IMR-90 (cell line): ENCODE results near the gene NCK1. TPM values are rescaled to one million over a fixed set of nuclear protein-coding genes. Genes with fewer than 3 reads are reported as not detected.

ENCODE experiments used
- ATAC-seq: fragments of 200-7000 bp; cut with Tn5 transposase; 2 replicates; pipeline ENCODE4 v1.9.1; 2020; ENCODE audit warnings: low read depth, mild to moderate bottlenecking, moderate library complexity
- BruUV-seq: library from RNA; stranded (reverse); fragments of 400-500 nt; replicated peaks from 2 replicates; lab custom pipeline; 2021; lab: Mats Ljungman, UMichigan
- CTCF ChIA-PET: fragments of 300-600 bp; formaldehyde crosslinking; extraction: SDS; loops from one replicate; lab custom pipeline; 2021; ENCODE audit warnings: antibody characterized with exemption; lab: Yijun Ruan, JAX
- POLR2A ChIA-PET: fragments of 300-600 bp; sonication (Branson Sonifier 250); formaldehyde crosslinking; loops from one replicate; lab custom pipeline; 2022; ENCODE audit warnings: antibody characterized with exemption; ENCODE audit not compliant: unreplicated experiment; lab: Charles Lee
- DNase-seq: peaks from one replicate; pipeline ENCODE4 v3.0.0; 2013
- H2AFZ ChIP-seq: replicated peaks from 2 replicates; pipeline ENCODE3; 2013; ENCODE audit warnings: low read length, mild to moderate bottlenecking; ENCODE audit not compliant: poor library complexity
- H2AK5ac ChIP-seq: 2 replicates; pipeline ENCODE4 v1.6.1; 2013; ENCODE audit warnings: low read depth, low read length, inconsistent platforms
- H2AK9ac ChIP-seq: replicated peaks from 2 replicates; pipeline ENCODE3; 2013; ENCODE audit warnings: mild to moderate bottlenecking, low read depth, low read length, moderate library complexity; ENCODE audit not compliant: poor library complexity
- H2BK120ac ChIP-seq: 2 replicates; pipeline ENCODE4 v1.6.1; 2013; ENCODE audit warnings: low read depth, low read length, inconsistent platforms
- H2BK15ac ChIP-seq: 3 replicates; pipeline ENCODE4 v1.6.1; 2013; ENCODE audit warnings: low read depth, low read length, inconsistent platforms
- H2BK20ac ChIP-seq: 2 replicates; pipeline ENCODE4 v1.6.1; 2013; ENCODE audit warnings: low read depth, mild to moderate bottlenecking, inconsistent platforms, low read length, moderate library complexity
- H2BK5ac ChIP-seq: 2 replicates; pipeline ENCODE4 v1.6.1; 2013; ENCODE audit warnings: mild to moderate bottlenecking, low read depth, low read length, inconsistent platforms; ENCODE audit not compliant: poor library complexity, severe bottlenecking
- H3K14ac ChIP-seq: replicated peaks from 2 replicates; pipeline ENCODE4 v1.6.1; 2013; ENCODE audit warnings: low read depth, low read length, inconsistent platforms
- H3K18ac ChIP-seq: 2 replicates; pipeline ENCODE4 v1.6.1; 2013; ENCODE audit warnings: low read depth, low read length, control low read depth
- H3K23ac ChIP-seq: 2 replicates; pipeline ENCODE4 v1.6.1; 2013; ENCODE audit warnings: low read depth, low read length, inconsistent platforms
- H3K27ac ChIP-seq: 2 replicates; pipeline ENCODE4 v1.5.1; 2013; ENCODE audit warnings: mild to moderate bottlenecking, control low read depth, low read length; ENCODE audit not compliant: insufficient read depth
- H3K27me3 ChIP-seq: 2 replicates; pipeline ENCODE4 v1.6.1; 2013; ENCODE audit warnings: low read length; ENCODE audit not compliant: control insufficient read depth, insufficient read depth
- H3K36me3 ChIP-seq: 2 replicates; pipeline ENCODE4 v1.6.1; 2013; ENCODE audit warnings: low read length, mixed read lengths; ENCODE audit not compliant: control insufficient read depth, insufficient read depth
- H3K4ac ChIP-seq: 2 replicates; pipeline ENCODE4 v1.6.1; 2013; ENCODE audit warnings: low read depth, low read length, inconsistent platforms
- H3K4me1 ChIP-seq: 2 replicates; pipeline ENCODE4 v1.6.1; 2013; ENCODE audit warnings: low read length, mixed read lengths; ENCODE audit not compliant: control insufficient read depth, insufficient read depth
- H3K4me2 ChIP-seq: 2 replicates; pipeline ENCODE4 v1.6.1; 2013; ENCODE audit warnings: low read depth, mild to moderate bottlenecking, control low read depth, low read length, moderate library complexity
- H3K4me3 ChIP-seq: 2 replicates; pipeline ENCODE4 v1.5.1; 2013; ENCODE audit warnings: low read depth, mild to moderate bottlenecking, control low read depth, low read length, moderate library complexity; ENCODE audit not compliant: insufficient read depth
- H3K56ac ChIP-seq: 2 replicates; pipeline ENCODE4 v1.6.1; 2013; ENCODE audit warnings: low read length, inconsistent platforms; ENCODE audit not compliant: insufficient read depth; ENCODE audit errors: extremely low read depth
- H3K79me1 ChIP-seq, 2 experiments: 2 replicates each; pipeline ENCODE4 v1.6.1; 2013; ENCODE audit warnings: low read length in 2 of 2, inconsistent platforms in 1 of 2, low read depth in 1 of 2
- H3K9ac ChIP-seq: 2 replicates; pipeline ENCODE4 v1.6.1; 2013; ENCODE audit warnings: low read depth, low read length, control low read depth
- H3K9me1 ChIP-seq: 2 replicates; pipeline ENCODE4 v1.6.1; 2013; ENCODE audit warnings: low read length, inconsistent platforms; ENCODE audit not compliant: insufficient read depth
- H3K9me3 ChIP-seq: 2 replicates; pipeline ENCODE4 v1.6.1; 2013; ENCODE audit warnings: low read length; ENCODE audit not compliant: control insufficient read depth, insufficient read depth
- H4K20me1 ChIP-seq: 2 replicates; pipeline ENCODE4 v1.6.1; 2013; ENCODE audit warnings: low read length, inconsistent platforms; ENCODE audit not compliant: insufficient read depth
- H4K5ac ChIP-seq: 2 replicates; pipeline ENCODE4 v1.6.1; 2013; ENCODE audit warnings: mild to moderate bottlenecking, low read depth, low read length, control low read depth
- H4K8ac ChIP-seq, 2 experiments: 2 replicates each; pipeline ENCODE4 v1.6.1; 2013; ENCODE audit warnings: low read depth in 2 of 2, low read length in 2 of 2, control low read depth in 1 of 2, inconsistent platforms in 1 of 2
- H4K91ac ChIP-seq: 2 replicates; pipeline ENCODE4 v1.6.1; 2013; ENCODE audit warnings: low read depth, low read length, inconsistent platforms; ENCODE audit not compliant: insufficient read depth
- BHLHE40 ChIP-seq: fragments of 150-350 bp; IDR thresholded peaks from 2 replicates; pipeline ENCODE4 v1.6.1; 2016; ENCODE audit warnings: mild to moderate bottlenecking, low read depth, low read length
- CEBPB ChIP-seq: IDR thresholded peaks from 2 replicates; pipeline ENCODE4 v1.6.1; 2012; ENCODE audit warnings: low read depth, low read length, improper control_type of control experiment
- CHD1 ChIP-seq: IDR thresholded peaks from 2 replicates; pipeline ENCODE4 v1.6.1; 2012; ENCODE audit warnings: low read depth, low read length, improper control_type of control experiment
- MAFK ChIP-seq: IDR thresholded peaks from 2 replicates; pipeline ENCODE4 v1.6.1; 2012; ENCODE audit warnings: low read depth, low read length, improper control_type of control experiment
- MAZ ChIP-seq: IDR thresholded peaks from 2 replicates; pipeline ENCODE4 v1.6.1; 2012; ENCODE audit warnings: low read depth, mild to moderate bottlenecking, low read length, improper control_type of control experiment, moderate library complexity, borderline replicate concordance
- MXI1 ChIP-seq: IDR thresholded peaks from 2 replicates; pipeline ENCODE4 v1.6.1; 2012; ENCODE audit warnings: low read depth, mild to moderate bottlenecking, low read length, moderate library complexity, borderline replicate concordance
- NFE2L2 ChIP-seq: fragments of 150-350 bp; IDR thresholded peaks from 2 replicates; pipeline ENCODE4 v1.6.1; 2016; ENCODE audit warnings: low read depth, mild to moderate bottlenecking, low read length
- POLR2A ChIP-seq: IDR thresholded peaks from 2 replicates; pipeline ENCODE4 v1.6.1; 2012; ENCODE audit warnings: mild to moderate bottlenecking, low read depth, low read length
- RAD21 ChIP-seq: IDR thresholded peaks from 2 replicates; pipeline ENCODE4 v1.6.1; 2012; ENCODE audit warnings: low read length, improper control_type of control experiment
- RCOR1 ChIP-seq: IDR thresholded peaks from 2 replicates; pipeline ENCODE4 v1.6.1; 2012; ENCODE audit warnings: mild to moderate bottlenecking, low read length, improper control_type of control experiment; ENCODE audit not compliant: insufficient replicate concordance
- RFX5 ChIP-seq: IDR thresholded peaks from 2 replicates; pipeline ENCODE4 v1.8.0; 2012; ENCODE audit warnings: low read depth, mild to moderate bottlenecking, low read length, moderate library complexity
- SMC3 ChIP-seq: fragments of 150-350 bp; IDR thresholded peaks from 2 replicates; pipeline ENCODE4 v1.6.1; 2016; ENCODE audit warnings: low read depth, mild to moderate bottlenecking, antibody characterized with exemption, low read length, moderate library complexity
- WGBS, 2 experiments: methylation state at CpG; one replicate each; pipeline versions ENCODE4 v1.1.5 to v1.1.7; 2013; ENCODE audit warnings: missing lambda C conversion rate in 2 of 2; ENCODE audit not compliant: insufficient read length in 1 of 2; ENCODE audit errors: extremely low coverage in 2 of 2; 5-methylcytosine and 5-hydroxymethylcytosine counted together
- dilution Hi-C: fragments of 300-500 bp; cut with HindIII; formaldehyde crosslinking; loops from one replicate; pipeline ENCODE4 v1.14.3; 2018; ENCODE audit warnings: low sequenced_read_pairs; ENCODE audit not compliant: unreplicated experiment
- in situ Hi-C: fragments of 300-500 bp; cut with MboI; formaldehyde crosslinking; loops from 3 replicates; pipeline ENCODE4 v1.14.3; 2019; ENCODE audit warnings: low sequenced_read_pairs, inconsistent platforms, mixed read lengths
- intact Hi-C: fragments of 100-400 bp; cut with micrococcal nuclease; formaldehyde crosslinking; loops from 2 replicates; pipeline ENCODE4 v1.10.0; 2022
- polyA plus RNA-seq, 3 experiments: library from polyadenylated mRNA; depleted of rRNA; stranded (reverse); fragments of >200 nt; gene quantifications; 2 replicates each; pipeline ENCODE4 v1.2.3, GENCODE V29; 2012; ENCODE audit warnings: low replicate concordance in 1 of 3
- total RNA-seq: library from RNA; depleted of rRNA; stranded (reverse); fragments of >200 nt; gene quantifications from 2 replicates; pipeline ENCODE4 v1.2.3, GENCODE V29; 2012
- TF ChIP-seq, protein P1 (sequence below): fragments of 150-350 bp; IDR thresholded peaks from 2 replicates; pipeline ENCODE4 v1.6.1; 2016; ENCODE audit warnings: low read depth, mild to moderate bottlenecking, low read length, moderate library complexity, borderline replicate concordance
- TF ChIP-seq, protein P2 (sequence below): conservative IDR thresholded peaks from 2 replicates; pipeline ENCODE4 v1.5.1; 2012; ENCODE audit warnings: mild to moderate bottlenecking, low read depth, low read length, improper control_type of control experiment
- TF ChIP-seq, protein P3 (sequence below): fragments of 150-350 bp; IDR thresholded peaks from 2 replicates; pipeline ENCODE4 v1.6.1; 2017; ENCODE audit warnings: mild to moderate bottlenecking, antibody characterized with exemption, low read length, low read depth

The NCK1 gene
- total and polyA plus RNA-seq, 2 of the 4 experiments (the other 2 are of a cell fraction) = 23.7 to 24.3 TPM

DNA sequence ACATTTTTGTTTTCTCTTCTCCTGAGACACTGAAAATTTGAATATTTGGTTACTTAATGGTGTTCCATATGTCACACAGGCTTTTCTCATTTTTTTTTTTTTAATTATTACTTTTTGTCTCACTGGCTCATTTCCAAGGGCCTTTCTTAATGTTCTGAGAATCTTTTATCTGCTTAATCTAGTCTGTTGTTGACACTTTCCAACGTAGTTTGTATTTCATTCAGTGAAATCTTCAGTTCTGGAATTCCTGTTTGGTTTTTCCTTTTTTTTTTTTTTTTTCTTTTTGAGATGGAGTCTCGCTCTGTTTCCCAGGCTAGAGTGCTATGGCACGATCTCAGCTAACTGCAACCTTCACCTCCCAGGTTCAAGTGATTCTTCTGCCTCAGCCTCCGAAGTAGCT lies 42.7 kb downstream of the NCK1 start:
- peaks cover 39% of the 10 kb centered on the region for H4K20me1 ChIP-seq
- POLR2A ChIA-PET = no interaction called here
- H3K36me3 ChIP-seq = peaks cover 2% of the 10 kb centered on the region; the same call in 1 of the 2 replicates
- H3K27me3 ChIP-seq = no peaks in the 10 kb centered on the region
- no peak overlapping the region for H2AFZ ChIP-seq
- H3K23ac ChIP-seq = no peak overlapping the region
- no peak overlapping the region for H2BK5ac ChIP-seq
- intact Hi-C loops (no loop called here), in situ Hi-C loops (no loop called here), dilution Hi-C loops (no loop called here)
- H3K56ac ChIP-seq = no peak overlapping the region
- no peak overlapping the region for H4K8ac ChIP-seq
- H3K4me3 ChIP-seq = no peak overlapping the region
- TF ChIP-seq RAD21 (no peak), RFX5 (no peak), NFE2L2 (no peak), MAZ (no peak), BHLHE40 (no peak), MAFK (no peak), SMC3 (no peak), CHD1 (no peak), RCOR1 (no peak), MXI1 (no peak), CEBPB (no peak), POLR2A (no peak)
- TF ChIP-seq, protein P1, sequence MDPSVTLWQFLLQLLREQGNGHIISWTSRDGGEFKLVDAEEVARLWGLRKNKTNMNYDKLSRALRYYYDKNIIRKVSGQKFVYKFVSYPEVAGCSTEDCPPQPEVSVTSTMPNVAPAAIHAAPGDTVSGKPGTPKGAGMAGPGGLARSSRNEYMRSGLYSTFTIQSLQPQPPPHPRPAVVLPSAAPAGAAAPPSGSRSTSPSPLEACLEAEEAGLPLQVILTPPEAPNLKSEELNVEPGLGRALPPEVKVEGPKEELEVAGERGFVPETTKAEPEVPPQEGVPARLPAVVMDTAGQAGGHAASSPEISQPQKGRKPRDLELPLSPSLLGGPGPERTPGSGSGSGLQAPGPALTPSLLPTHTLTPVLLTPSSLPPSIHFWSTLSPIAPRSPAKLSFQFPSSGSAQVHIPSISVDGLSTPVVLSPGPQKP = no peak
- TF ChIP-seq, protein P2, sequence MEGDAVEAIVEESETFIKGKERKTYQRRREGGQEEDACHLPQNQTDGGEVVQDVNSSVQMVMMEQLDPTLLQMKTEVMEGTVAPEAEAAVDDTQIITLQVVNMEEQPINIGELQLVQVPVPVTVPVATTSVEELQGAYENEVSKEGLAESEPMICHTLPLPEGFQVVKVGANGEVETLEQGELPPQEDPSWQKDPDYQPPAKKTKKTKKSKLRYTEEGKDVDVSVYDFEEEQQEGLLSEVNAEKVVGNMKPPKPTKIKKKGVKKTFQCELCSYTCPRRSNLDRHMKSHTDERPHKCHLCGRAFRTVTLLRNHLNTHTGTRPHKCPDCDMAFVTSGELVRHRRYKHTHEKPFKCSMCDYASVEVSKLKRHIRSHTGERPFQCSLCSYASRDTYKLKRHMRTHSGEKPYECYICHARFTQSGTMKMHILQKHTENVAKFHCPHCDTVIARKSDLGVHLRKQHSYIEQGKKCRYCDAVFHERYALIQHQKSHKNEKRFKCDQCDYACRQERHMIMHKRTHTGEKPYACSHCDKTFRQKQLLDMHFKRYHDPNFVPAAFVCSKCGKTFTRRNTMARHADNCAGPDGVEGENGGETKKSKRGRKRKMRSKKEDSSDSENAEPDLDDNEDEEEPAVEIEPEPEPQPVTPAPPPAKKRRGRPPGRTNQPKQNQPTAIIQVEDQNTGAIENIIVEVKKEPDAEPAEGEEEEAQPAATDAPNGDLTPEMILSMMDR = no peak
- TF ChIP-seq, protein P3, sequence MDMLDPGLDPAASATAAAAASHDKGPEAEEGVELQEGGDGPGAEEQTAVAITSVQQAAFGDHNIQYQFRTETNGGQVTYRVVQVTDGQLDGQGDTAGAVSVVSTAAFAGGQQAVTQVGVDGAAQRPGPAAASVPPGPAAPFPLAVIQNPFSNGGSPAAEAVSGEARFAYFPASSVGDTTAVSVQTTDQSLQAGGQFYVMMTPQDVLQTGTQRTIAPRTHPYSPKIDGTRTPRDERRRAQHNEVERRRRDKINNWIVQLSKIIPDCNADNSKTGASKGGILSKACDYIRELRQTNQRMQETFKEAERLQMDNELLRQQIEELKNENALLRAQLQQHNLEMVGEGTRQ = no peak
- H3K18ac ChIP-seq = no peak overlapping the region
- no peak for DNase-seq
- H2AK9ac ChIP-seq = no peak overlapping the region
- H3K4me2 ChIP-seq = no peak overlapping the region
- no peak overlapping the region for H2BK120ac ChIP-seq
- peaks cover 35 to 61% of the 10 kb centered on the region in 2 experiments for H3K79me1 ChIP-seq
- no peak overlapping the region for H4K5ac ChIP-seq
- H2BK15ac ChIP-seq = no peak overlapping the region
- no TSS peak for BruUV-seq
- peaks cover 12% of the 10 kb centered on the region for H3K9me3 ChIP-seq
- peaks cover 2% of the 10 kb centered on the region; the same call in 1 of the 2 replicates for H3K4me1 ChIP-seq
- H3K27ac ChIP-seq = no peak overlapping the region
- H3K9ac ChIP-seq = no peak overlapping the region
- no peak overlapping the region for H2AK5ac ChIP-seq
- H4K91ac ChIP-seq = no peak overlapping the region
- no CpG with 5 or more reads among the region's 4 CpGs for WGBS, 2 experiments
- no peak overlapping the region for H3K14ac ChIP-seq
- ATAC-seq = no peak
- no peak overlapping the region for H2BK20ac ChIP-seq
- CTCF ChIA-PET = no interaction called here
- H3K4ac ChIP-seq = no peak overlapping the region
- peaks cover 13% of the 10 kb centered on the region for H3K9me1 ChIP-seq
